Testis (tissue), 2 donors: ENCODE measurements around the gene ENO1.

Experiments
- POLR2A ChIP-seq: fragments of 450-650 bp; IDR thresholded peaks from one replicate; pipeline ENCODE4 v1.6.1; 2017; ENCODE audit warnings: antibody characterized with exemption, mild to moderate bottlenecking, moderate library complexity
- TF ChIP-seq, protein P1 (sequence below), 3 experiments: fragments of 450-650 bp in 2 of 3; fragments of 200-600 bp in 1 of 3; sonication (generic) in 1 of 3; IDR thresholded peaks; one replicate each; pipeline ENCODE4 v1.5.1; 2016 to 2019; ENCODE audit warnings: antibody characterized with exemption in 3 of 3, mild to moderate bottlenecking in 2 of 3, moderate library complexity in 1 of 3

DNA sequence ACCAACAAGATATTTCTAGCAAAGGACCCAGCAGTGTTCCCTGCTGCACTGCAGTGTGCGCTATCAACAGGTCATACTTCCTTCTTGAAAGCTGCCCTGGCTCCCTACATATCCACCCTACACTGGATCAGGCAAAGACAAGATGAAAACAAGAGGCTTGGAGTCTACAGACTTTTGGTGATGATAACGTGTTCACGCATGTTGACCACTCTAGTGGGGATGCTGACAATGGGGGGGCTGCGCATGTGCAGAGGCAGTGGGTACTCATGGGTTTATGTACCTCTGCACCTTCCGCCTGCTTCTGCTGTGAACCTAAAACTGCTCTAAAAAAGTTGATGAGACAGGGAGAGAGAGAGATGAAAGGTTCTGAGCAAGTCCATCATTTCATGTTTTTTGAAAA, 5.5 kb downstream of the ENO1 start:
- TF ChIP-seq, protein P1, sequence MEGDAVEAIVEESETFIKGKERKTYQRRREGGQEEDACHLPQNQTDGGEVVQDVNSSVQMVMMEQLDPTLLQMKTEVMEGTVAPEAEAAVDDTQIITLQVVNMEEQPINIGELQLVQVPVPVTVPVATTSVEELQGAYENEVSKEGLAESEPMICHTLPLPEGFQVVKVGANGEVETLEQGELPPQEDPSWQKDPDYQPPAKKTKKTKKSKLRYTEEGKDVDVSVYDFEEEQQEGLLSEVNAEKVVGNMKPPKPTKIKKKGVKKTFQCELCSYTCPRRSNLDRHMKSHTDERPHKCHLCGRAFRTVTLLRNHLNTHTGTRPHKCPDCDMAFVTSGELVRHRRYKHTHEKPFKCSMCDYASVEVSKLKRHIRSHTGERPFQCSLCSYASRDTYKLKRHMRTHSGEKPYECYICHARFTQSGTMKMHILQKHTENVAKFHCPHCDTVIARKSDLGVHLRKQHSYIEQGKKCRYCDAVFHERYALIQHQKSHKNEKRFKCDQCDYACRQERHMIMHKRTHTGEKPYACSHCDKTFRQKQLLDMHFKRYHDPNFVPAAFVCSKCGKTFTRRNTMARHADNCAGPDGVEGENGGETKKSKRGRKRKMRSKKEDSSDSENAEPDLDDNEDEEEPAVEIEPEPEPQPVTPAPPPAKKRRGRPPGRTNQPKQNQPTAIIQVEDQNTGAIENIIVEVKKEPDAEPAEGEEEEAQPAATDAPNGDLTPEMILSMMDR (IDR thresholded peaks at IDR 0.05), result no peak
- TF ChIP-seq POLR2A, result no peak
